Activated CD8-positive, alpha-beta memory T cell treated with anti-CD3 and anti-CD28 coated beads for 1 hour (primary cell): ENCODE data around the gene GAL3ST3.
"Not testable (repeated sequence)": the region's sequence is repeated elsewhere in the genome, so short reads cannot be mapped to it uniquely, and the experiment has no call there.

Experiments used
- DNase-seq, 2 donors: peaks; one replicate each; pipeline ENCODE4 v3.0.0-alpha.2; 2020; ENCODE audit warnings: low read depth in 1 of 2; ENCODE audit errors: extremely low read depth in 1 of 2

The GAL3ST3 gene

DNA sequence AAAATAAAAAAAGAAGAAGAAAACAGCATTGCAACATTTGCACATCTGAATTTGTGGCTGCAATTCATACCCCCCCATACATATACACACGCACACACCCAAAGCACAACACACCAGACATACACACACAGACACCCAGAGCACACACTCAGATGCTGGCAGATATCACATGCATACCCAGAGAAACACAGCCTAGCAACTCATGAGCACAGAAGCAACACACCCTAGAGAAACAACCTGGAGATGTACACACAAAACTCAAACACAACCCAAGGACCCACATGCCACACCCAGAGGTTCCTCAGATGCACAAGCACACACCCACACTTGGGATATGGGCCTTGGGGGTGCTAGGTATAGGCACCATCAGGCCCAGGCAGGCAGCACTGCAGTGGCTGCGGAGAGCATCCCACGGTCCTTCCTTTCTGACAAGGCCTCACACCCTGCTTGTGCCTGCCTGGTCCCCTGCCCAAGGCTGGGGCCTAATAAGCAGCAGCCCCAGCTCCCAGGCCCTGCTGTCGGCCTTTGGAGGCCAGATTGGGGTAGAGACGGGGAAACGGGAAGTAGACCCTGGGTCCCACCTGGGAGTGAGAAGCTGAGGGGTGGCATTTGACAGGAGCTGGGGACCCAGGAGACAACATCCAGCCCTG, 34.0 kb downstream of the GAL3ST3 start:
- no peak for DNase-seq

DNA sequence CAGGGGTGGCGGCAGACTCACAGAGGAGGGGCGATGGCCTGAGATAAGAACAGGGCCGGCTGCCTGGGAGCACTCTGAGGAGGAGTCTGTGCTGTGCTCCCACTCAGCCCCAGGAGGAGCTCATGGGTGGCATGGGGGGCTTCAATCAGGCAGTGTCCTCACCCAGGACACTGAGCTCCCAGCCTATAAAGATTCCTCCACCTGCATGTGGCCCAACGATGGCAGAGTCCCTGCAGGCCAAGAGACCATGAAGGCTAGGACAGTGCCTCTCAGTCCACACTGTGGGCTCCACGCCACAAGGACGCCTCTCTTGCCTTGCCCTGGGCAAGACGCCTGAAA, 35.2 kb downstream of the GAL3ST3 start:
- DNase-seq: no peak

- no peak for DNase-seq
These were observed 35.8 kb downstream of the GAL3ST3 start for GRCh38 chr11:66012946-66013761.

DNA sequence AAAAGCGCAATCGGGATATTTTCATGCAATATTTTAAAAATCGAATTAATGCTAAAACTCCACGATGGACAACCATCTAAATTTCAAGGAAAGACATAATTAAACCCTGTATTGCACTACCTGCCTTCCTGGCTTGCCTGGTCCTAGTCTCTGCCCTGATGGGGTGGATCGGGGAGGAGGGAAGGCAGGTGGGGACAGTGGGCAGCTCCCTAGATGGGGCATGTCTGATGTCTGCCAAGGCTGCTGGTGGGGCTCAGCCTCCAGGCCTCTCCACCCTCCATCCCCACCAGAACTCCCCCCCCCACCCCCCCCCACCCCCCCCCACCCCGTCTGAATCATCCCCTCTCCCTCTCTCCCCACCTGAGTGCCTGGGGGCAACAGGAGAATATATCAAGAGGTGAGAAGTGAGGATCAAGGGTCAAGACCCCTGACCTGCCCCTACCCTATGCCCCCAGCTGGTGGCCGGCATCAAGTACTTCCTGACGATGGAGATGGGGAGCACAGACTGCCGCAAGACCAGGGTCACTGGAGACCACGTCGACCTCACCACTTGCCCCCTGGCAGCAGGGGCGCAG, 36.5 kb downstream of the GAL3ST3 start:
- no peak for DNase-seq

GRCh38 chr11:66011785-66012303, 37.1 kb downstream of the GAL3ST3 start, which contains the start of gene CST6:
Gene CST6 (plus strand): TSS chr11:66012008. CDS start chr11:66012045, 37 bp downstream.
- no peak for DNase-seq

- no peak for DNase-seq
These were observed 37.6 kb downstream of the GAL3ST3 start for GRCh38 chr11:66011239-66011784.

GRCh38 chr11:66010036-66010435, 38.9 kb downstream of the GAL3ST3 start:
- DNase-seq: not testable (repeated sequence)

DNA sequence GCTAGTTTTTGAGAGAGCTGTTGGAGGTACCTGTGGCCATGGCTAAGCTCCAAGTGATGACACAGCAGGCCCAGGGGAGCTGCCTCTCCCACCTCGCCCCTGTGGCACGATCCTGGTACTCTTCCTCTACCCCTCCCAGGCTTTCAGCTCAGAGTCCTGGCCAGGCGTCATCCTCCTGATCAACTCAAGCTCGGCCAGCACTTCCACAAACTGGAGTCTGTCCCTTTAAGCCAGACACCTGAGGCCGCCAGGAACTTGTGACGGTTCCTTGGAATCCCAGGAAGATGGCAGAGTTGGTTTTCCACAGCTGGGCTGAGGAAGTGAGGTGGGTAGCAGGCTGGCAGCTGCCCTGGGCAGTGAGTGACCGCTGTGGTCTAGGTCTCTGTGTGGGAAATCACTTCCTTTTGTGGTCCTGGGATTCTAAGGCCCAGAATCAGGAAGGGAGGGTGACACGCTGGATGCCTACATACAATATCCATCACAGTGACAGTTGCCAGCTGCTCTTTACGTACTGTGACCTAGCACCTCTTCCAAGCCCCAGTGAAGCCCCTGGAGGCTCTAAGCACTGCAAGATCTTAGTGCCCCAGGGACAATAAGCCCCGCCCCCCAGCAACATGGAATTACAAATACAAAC, 40.4 kb downstream of the GAL3ST3 start:
- DNase-seq: no peak

DNA sequence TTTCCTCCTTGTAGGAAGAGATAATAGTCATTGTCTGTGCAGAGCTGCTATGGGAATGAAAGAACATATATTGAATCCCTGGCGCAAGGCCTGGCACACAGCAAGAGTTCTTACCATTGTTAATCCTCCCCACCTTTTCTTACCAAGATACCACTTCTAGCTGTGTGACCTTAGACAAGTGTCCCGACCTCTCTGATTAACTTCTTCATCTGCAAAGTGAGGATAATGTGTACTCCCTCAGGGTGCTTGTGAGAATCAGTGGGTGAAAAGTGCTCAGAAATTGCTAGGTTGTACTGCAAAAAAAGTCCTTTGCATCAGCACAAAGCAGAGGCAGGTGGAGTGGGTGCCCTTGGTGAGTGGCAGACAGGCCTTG, 40.9 kb downstream of the GAL3ST3 start:
- DNase-seq: no peak

DNA sequence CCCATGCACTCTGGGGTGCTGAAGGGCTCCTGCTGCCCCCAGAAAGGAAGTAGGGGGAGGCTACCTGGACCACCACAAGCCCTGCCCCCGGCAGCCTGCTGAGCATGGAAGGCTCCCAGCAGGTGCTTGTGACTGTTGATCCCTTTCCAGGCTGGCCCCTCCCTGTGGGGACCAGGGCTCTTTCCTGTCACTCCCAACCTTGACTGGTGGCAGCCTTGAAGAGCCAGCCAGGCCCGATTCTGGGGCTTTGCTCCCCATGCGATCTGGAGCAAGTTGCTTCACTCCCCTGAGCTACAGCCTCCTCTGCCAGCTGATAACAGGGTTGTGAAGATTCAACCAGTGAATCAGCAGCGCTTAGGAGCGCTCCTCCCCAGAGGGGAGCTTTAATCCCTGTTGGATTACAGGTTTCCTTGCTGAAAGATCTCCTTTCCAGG, 41.7 kb downstream of the GAL3ST3 start:
- DNase-seq: no peak

DNA sequence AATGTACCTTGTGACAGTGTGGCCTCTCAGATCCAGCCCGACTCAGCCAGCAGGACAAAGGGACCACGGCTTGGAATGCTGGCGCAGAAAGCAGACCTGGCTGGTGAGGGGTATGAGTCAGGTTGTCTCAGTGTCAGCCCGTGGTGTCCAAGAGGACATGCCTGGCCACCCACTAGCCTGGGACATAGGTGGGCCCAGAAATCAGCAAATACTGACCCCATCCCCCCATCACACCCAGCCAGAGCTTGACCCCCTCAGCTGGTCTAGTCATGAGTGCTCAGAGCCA, 42.1 kb downstream of the GAL3ST3 start:
- no peak for DNase-seq

GRCh38 chr11:66006134-66006890, 42.6 kb downstream of the GAL3ST3 start:
- no peak for DNase-seq

- DNase-seq: no peak
These were observed 44.8 kb downstream of the GAL3ST3 start for GRCh38 chr11:66004186-66004585.

DNA sequence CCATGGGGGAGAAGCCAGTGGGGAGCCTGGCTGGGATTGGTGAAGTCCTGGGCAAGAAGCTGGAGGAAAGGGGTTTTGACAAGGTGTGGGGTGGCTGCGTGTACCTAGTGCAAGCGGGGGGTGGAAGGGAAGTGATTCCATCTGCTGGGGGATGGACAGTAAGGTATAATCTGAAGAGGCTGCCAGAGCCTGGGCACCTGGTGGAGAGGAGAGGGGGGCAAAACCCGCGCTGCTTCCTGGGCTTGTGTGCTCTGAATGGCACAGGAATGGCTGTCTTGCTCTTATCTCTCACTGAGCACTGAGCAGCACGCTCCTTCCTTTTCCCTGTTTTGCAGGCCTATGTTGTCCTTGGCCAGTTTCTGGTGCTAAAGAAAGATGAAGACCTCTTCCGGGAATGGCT, 45.7 kb downstream of the GAL3ST3 start:
- DNase-seq: no peak

- no peak for DNase-seq
These were observed 46.2 kb downstream of the GAL3ST3 start for GRCh38 chr11:66002648-66003225.

DNA sequence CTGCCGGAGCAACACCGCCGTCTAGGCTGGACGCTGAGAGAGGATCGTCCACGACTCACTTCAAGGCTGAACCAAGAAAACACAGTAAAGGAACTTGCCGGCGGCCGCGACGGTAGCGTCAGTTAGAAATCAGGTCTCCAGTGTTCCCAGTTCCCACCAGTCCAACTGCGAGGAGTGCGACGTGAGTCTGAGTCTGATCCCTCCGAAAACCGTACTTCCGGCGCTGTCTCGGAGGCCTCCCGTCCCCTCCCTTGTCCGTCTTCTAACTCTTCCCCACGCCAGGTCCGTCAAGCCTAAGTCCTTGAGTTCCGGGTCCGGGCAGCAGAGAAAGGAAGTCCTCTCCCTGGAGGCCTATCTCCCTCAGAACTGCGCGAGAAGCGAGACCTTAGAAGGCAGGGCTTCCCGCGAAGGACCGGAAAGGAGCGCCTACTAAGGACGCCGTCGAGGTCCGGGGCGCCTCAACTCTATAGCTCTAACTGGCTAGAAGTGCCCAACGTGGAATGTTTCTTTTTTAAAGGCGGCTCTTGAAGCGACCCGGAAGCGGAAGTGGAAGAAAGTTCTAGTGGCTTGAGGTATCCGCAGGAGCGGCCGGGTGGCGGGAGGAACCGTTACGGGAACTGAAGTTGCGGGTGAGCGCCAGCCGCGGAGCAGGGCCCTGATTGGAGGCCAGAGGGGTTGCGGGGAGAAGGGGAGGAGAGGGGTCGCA, 46.9 kb downstream of the GAL3ST3 start, which contains the start of the genes BANF1 and EIF1AD:
Gene BANF1, plus strand, starts transcription at position 562 of the 706 bp plus-strand sequence. CDS start 748 bp downstream, outside the sequence.
Gene EIF1AD, minus strand, starts transcription at position 216 of the 706 bp plus-strand sequence. CDS start 1,768 bp downstream, outside the sequence.
- DNase-seq: peak; percentile 79 to 84

DNA sequence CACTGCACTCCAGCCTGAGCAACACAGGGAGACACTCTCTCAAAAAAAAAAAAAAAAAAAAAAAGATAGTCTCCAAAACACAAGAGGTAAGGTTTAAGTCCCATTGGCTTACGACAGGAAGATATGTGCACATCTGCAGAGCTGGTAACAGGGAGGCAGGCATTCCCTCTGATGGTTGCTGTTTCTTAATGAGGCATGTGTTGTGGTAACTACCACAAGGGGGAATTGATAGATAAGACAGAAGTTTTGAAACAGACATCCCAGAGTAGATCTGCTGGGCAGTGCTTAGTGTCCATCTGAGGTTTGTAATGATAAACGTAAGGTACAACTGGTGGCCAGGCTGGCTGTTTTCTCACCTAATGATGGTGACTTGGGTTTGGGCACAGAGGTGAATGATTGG, 51.7 kb downstream of the GAL3ST3 start:
- no peak for DNase-seq

GRCh38 chr11:65992056-65992455, 56.9 kb downstream of the GAL3ST3 start:
- no peak for DNase-seq
